Uterus (tissue), 4 donors: Measurements from ENCODE around the gene TJP2. TPM values are rescaled to one million over a fixed set of nuclear protein-coding genes. Genes with fewer than 3 reads are reported as not detected.
A peak's percentile ranks its signal among the peaks of the same experiment; 100 is the strongest.

ENCODE experiments used
- DNase-seq, 2 donors: peaks; one replicate each; pipeline ENCODE4 v3.0.0-alpha.2; 2019 to 2020
- H3K27ac ChIP-seq, 2 donors: fragments of 200-600 bp; sonication (generic); 1 replicate in 1 of 2; 2 replicates in 1 of 2; pipeline ENCODE4 v1.5.1; 2016 to 2018
- H3K27me3 ChIP-seq, 2 donors: fragments of 200-600 bp; sonication (generic); one replicate each; pipeline ENCODE4 v1.5.1; 2018 to 2019; ENCODE audit warnings: control low read depth in 1 of 2
- H3K36me3 ChIP-seq, 2 donors: fragments of 200-600 bp; sonication (generic); one replicate each; pipeline ENCODE4 v1.5.1; 2019; ENCODE audit warnings: control low read depth in 1 of 2
- H3K4me1 ChIP-seq, 2 donors: fragments of 200-600 bp; sonication (generic); one replicate each; pipeline ENCODE4 v1.5.1; 2018 to 2019; ENCODE audit warnings: control low read depth in 1 of 2
- H3K4me3 ChIP-seq, 2 donors: fragments of 200-600 bp; sonication (generic); 1 replicate in 1 of 2; 2 replicates in 1 of 2; pipeline ENCODE4 v1.5.1; 2018 to 2019; ENCODE audit warnings: mild to moderate bottlenecking in 1 of 2
- H3K9me3 ChIP-seq, 2 donors: fragments of 200-600 bp; sonication (generic); one replicate each; pipeline ENCODE4 v1.5.1; 2019; ENCODE audit warnings: control low read depth in 1 of 2
- POLR2A ChIP-seq, 2 donors: fragments of 450-650 bp; IDR thresholded peaks; one replicate each; pipeline ENCODE4 v1.6.1; 2016; ENCODE audit warnings: antibody characterized with exemption in 2 of 2, mild to moderate bottlenecking in 1 of 2, moderate library complexity in 1 of 2
- intact Hi-C: fragments of 100-400 bp; cut with DNase I; formaldehyde crosslinking; loops from one replicate; pipeline ENCODE4 v1.15.1; 2023; ENCODE audit warnings: low total_unique reads
- total RNA-seq, 4 donors: library from RNA; depleted of rRNA in 3 of 4; stranded (reverse); fragments of >200 nt in 3 of 4; gene quantifications; one replicate each; pipeline versions ENCODE4 v1.1.0 to v1.2.4, GENCODE V29; 2014 to 2023
- TF ChIP-seq, protein P1 (sequence below), 4 experiments: fragments of 200-600 bp in 2 of 4; fragments of 450-650 bp in 2 of 4; sonication (generic) in 2 of 4; IDR thresholded peaks; one replicate each; pipeline ENCODE4 v1.5.1; 2016 to 2019; ENCODE audit warnings: antibody characterized with exemption in 4 of 4, mild to moderate bottlenecking in 2 of 4, moderate library complexity in 1 of 4
- donor health status: DM: yes; HTN: yes; CAD: no.

The TJP2 gene
- total RNA-seq, 4 donors from 2014 or later, result 38.6 to 110 (median 44.7) TPM

DNA sequence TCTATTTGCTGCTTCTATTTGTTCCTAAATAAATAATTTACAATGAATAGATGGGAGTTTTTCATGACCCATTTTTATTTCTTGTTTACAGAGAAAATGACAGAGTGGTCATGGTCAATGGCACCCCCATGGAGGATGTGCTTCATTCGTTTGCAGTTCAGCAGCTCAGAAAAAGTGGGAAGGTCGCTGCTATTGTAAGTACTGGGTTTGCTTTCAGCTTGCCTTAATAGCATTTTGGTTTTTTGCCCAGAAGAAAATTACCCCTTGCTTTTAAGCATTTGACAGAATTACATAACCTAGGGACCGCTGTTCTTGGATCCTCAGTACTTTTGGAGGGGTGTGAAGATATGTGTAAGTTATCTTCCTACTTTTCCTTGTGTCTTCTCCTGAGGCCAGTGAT, 44.1 kb downstream of the TJP2 start:
- intact Hi-C loops, result no loop called here
- TF ChIP-seq, protein P1, sequence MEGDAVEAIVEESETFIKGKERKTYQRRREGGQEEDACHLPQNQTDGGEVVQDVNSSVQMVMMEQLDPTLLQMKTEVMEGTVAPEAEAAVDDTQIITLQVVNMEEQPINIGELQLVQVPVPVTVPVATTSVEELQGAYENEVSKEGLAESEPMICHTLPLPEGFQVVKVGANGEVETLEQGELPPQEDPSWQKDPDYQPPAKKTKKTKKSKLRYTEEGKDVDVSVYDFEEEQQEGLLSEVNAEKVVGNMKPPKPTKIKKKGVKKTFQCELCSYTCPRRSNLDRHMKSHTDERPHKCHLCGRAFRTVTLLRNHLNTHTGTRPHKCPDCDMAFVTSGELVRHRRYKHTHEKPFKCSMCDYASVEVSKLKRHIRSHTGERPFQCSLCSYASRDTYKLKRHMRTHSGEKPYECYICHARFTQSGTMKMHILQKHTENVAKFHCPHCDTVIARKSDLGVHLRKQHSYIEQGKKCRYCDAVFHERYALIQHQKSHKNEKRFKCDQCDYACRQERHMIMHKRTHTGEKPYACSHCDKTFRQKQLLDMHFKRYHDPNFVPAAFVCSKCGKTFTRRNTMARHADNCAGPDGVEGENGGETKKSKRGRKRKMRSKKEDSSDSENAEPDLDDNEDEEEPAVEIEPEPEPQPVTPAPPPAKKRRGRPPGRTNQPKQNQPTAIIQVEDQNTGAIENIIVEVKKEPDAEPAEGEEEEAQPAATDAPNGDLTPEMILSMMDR (IDR thresholded peaks at IDR 0.05), result no peak
- no peak for TF ChIP-seq POLR2A (IDR thresholded peaks at IDR 0.05)
- H3K27ac ChIP-seq, result no peak overlapping the region
- H3K27me3 ChIP-seq, result no peaks in the 10 kb centered on the region
- H3K9me3 ChIP-seq, result no peaks in the 10 kb centered on the region
- no peak overlapping the region for H3K4me3 ChIP-seq
- DNase-seq, result no peak
- H3K36me3 ChIP-seq, result no peaks in the 10 kb centered on the region
- no peaks in the 10 kb centered on the region for H3K4me1 ChIP-seq

DNA sequence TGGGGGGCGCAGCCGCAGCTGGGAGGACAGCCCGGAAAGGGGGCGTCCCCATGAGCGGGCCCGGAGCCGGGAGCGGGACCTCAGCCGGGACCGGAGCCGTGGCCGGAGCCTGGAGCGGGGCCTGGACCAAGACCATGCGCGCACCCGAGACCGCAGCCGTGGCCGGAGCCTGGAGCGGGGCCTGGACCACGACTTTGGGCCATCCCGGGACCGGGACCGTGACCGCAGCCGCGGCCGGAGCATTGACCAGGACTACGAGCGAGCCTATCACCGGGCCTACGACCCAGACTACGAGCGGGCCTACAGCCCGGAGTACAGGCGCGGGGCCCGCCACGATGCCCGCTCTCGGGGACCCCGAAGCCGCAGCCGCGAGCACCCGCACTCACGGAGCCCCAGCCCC, 47.0 kb downstream of the TJP2 start:
- intact Hi-C loops, result no loop called here
- DNase-seq, result no peak
- TF ChIP-seq, protein P1 (IDR thresholded peaks at IDR 0.05), result no peak
- no peak for TF ChIP-seq POLR2A (IDR thresholded peaks at IDR 0.05)
- Histone ChIP-seq H3K9me3 (no peaks in the 10 kb centered on the region), H3K27ac (no peak overlapping the region), H3K4me3 (no peak overlapping the region), H3K36me3 (no peaks in the 10 kb centered on the region), H3K4me1 (no peaks in the 10 kb centered on the region), H3K27me3 (no peaks in the 10 kb centered on the region)

DNA sequence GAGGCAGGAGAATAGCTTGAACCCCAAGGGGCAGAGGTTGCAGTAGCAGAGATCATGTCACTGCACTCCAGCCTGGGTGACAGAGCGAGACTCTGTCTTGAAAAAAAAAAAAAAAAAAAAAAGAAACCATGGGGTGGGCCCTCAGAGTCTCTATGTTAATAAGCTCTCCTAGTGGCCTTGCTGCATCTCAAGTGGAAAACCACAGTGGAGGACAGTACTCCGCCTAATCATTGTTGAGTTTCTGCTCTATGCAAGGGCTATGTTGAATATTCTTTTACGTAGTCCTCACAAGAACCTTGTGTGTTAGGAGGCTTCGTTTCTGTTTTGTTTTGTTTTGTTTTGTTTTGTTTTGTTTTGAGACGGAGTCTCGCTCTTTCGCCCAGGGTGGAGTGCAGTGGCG, 48.9 kb downstream of the TJP2 start:
- Histone ChIP-seq H3K9me3 (no peaks in the 10 kb centered on the region), H3K4me3 (no peak overlapping the region), H3K27ac (no peak overlapping the region), H3K36me3 (no peaks in the 10 kb centered on the region), H3K27me3 (no peaks in the 10 kb centered on the region), H3K4me1 (no peaks in the 10 kb centered on the region)
- intact Hi-C loops, result no loop called here
- DNase-seq, result no peak
- no peak for TF ChIP-seq POLR2A (IDR thresholded peaks at IDR 0.05)
- TF ChIP-seq, protein P1 (IDR thresholded peaks at IDR 0.05), result no peak

DNA sequence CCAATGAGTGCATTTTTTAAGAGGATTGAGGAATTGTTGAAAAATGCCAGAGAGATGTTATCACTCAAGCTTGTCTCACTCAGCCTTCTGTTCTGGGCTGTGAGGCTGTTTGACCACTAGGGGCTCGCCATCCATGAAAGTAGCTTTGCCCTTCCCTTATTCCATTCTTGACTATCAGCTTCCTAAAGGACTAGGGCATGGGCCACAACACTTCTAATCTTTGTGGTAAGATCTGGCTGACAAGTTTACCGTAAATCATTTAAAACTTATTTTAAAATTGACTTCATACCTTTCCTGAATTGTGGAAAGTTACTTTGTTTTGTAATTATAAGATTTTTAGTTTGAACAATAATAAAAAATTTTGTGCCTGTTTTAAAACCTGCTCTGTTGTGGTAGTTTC, 49.5 kb downstream of the TJP2 start:
- Histone ChIP-seq H3K4me1 (no peaks in the 10 kb centered on the region), H3K27ac (no peak overlapping the region), H3K36me3 (no peaks in the 10 kb centered on the region), H3K27me3 (no peaks in the 10 kb centered on the region), H3K4me3 (no peak overlapping the region), H3K9me3 (no peaks in the 10 kb centered on the region)
- DNase-seq, result no peak
- TF ChIP-seq, protein P1 (IDR thresholded peaks at IDR 0.05), result peak in 3 of 4 experiments; percentile 12 to 36 (median 30)
- TF ChIP-seq POLR2A (IDR thresholded peaks at IDR 0.05), result no peak
- intact Hi-C loops, result no loop called here

DNA sequence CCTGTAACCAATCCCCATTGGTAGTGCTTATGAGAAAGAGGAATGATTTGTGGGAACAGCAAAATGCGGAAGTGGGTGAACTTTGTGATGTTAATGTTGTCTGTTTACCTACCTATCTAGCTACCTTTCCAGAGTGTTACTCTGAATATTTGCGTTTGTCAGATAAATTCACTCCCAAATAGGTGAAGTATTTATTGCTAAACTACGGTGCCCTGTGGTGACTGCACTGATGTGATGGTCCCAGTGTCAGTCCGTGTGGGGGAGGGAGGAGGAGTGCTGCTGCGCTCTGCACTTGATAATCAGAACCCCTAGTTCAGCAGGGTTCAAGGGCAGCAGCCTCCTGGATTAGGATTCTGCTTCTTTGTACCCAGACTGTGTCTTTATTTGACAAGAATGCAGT, 55.3 kb downstream of the TJP2 start:
- TF ChIP-seq, protein P1 (IDR thresholded peaks at IDR 0.05), result no peak
- TF ChIP-seq POLR2A (IDR thresholded peaks at IDR 0.05), result no peak
- intact Hi-C loops, result no loop called here
- no peak overlapping the region for H3K4me3 ChIP-seq
- H3K27ac ChIP-seq, result no peak overlapping the region
- no peak for DNase-seq
- H3K9me3 ChIP-seq, result no peaks in the 10 kb centered on the region
- no peaks in the 10 kb centered on the region for H3K27me3 ChIP-seq
- H3K36me3 ChIP-seq, result no peaks in the 10 kb centered on the region
- no peaks in the 10 kb centered on the region for H3K4me1 ChIP-seq
